LNCAP (cell line): Measurements from ENCODE around the gene FANCM.

Experiments used
- CTCF ChIP-seq: fragments of 450-650 bp; IDR thresholded peaks from 2 replicates; pipeline ENCODE4 v1.5.1; 2017; ENCODE audit warnings: mild to moderate bottlenecking

The FANCM gene

GRCh38 chr14:45103806-45104205, 31.9 kb upstream of the FANCM start:
- TF ChIP-seq CTCF = no peak

- TF ChIP-seq CTCF = no peak
Observed at GRCh38 chr14:45104561-45104960, 31.2 kb upstream of the FANCM start.

GRCh38 chr14:45112896-45113781, 22.6 kb upstream of the FANCM start:
- no peak for TF ChIP-seq CTCF

- no peak for TF ChIP-seq CTCF
Observed at GRCh38 chr14:45114327-45114726, 21.4 kb upstream of the FANCM start.

GRCh38 chr14:45118594-45118993, 17.1 kb upstream of the FANCM start:
- TF ChIP-seq CTCF = no peak

GRCh38 chr14:45120096-45120495, 15.6 kb upstream of the FANCM start:
- no peak for TF ChIP-seq CTCF

- TF ChIP-seq CTCF = no peak
Observed at GRCh38 chr14:45123271-45123670, 12.5 kb upstream of the FANCM start.
